ENCODE measurements around the gene FAM53B.

GRCh38 chr10:124636271-124636995 lies 107.7 kb downstream of the FAM53B start:
- TF ChIP-seq CTCF (IDR thresholded peaks at IDR 0.05) (no peak), POLR2A (IDR thresholded peaks at IDR 0.05) (no peak)
